B cell (primary cell): ENCODE data around the gene LAMC2. TPM values are rescaled to one million over a fixed set of nuclear protein-coding genes. Genes with fewer than 3 reads are reported as not detected.

ENCODE experiments used
- ATAC-seq: fragments of 200-7000 bp; cut with Tn5 transposase; one replicate; pipeline ENCODE4 v1.10.0; 2021; ENCODE audit warnings: low read depth, mild to moderate bottlenecking, moderate number of reproducible peaks, moderate library complexity
- CTCF ChIA-PET: fragments of 350-600 bp; sonication (Branson Sonifier 250); formaldehyde crosslinking; loops from one replicate; lab custom pipeline; 2021; ENCODE audit warnings: antibody characterized with exemption, inconsistent platforms; lab: Charles Lee
- POLR2A ChIA-PET: fragments of 350-600 bp; sonication (Branson Sonifier 250); formaldehyde crosslinking; loops from one replicate; lab custom pipeline; 2021; ENCODE audit warnings: antibody characterized with exemption; lab: Charles Lee
- DNase-seq: peaks from one replicate; pipeline ENCODE4 v3.0.0; 2013
- H2AFZ ChIP-seq: 2 replicates; pipeline ENCODE4 v1.6.1; 2012; ENCODE audit warnings: mild to moderate bottlenecking, low read depth, low read length; ENCODE audit not compliant: insufficient read depth, poor library complexity, severe bottlenecking
- H3K27ac ChIP-seq, 2 donors: 1 replicate in 1 of 2; 2 replicates in 1 of 2; pipeline ENCODE4 v1.5.1; 2012 to 2013; ENCODE audit warnings: low read length in 2 of 2, mild to moderate bottlenecking in 2 of 2, moderate library complexity in 1 of 2
- H3K27me3 ChIP-seq, 4 experiments: fragments of 200-600 bp in 1 of 4; sonication (generic) in 1 of 4; replicated peaks in 1 of 4; 1 replicate in 2 of 4; 2 replicates in 2 of 4; pipeline versions ENCODE4 v1.6.1 to v1.7.0; 2013 to 2016; ENCODE audit warnings: low read length in 3 of 4, mild to moderate bottlenecking in 2 of 4, mixed read lengths in 1 of 4, moderate library complexity in 1 of 4; ENCODE audit not compliant: insufficient read depth in 4 of 4, control insufficient read depth in 3 of 4; ENCODE audit errors: control extremely low read depth in 1 of 4
- H3K36me3 ChIP-seq, 2 experiments: replicated peaks in 1 of 2; 1 replicate in 1 of 2; 2 replicates in 1 of 2; pipeline versions ENCODE4 v1.6.1 to v1.7.1; 2013; ENCODE audit warnings: low read length in 1 of 2; ENCODE audit not compliant: insufficient read depth in 2 of 2, control insufficient read depth in 1 of 2; ENCODE audit errors: control extremely low read depth in 1 of 2, extremely low read depth in 1 of 2
- H3K4me1 ChIP-seq, 2 donors: fragments of 200-600 bp in 1 of 2; sonication (generic) in 1 of 2; 1 replicate in 1 of 2; 2 replicates in 1 of 2; pipeline versions ENCODE4 v1.5.1 to v1.6.1; 2013 to 2017; ENCODE audit warnings: low read length in 2 of 2; ENCODE audit not compliant: control insufficient read depth in 2 of 2, insufficient read depth in 2 of 2
- H3K4me2 ChIP-seq: replicated peaks from 2 replicates; pipeline ENCODE3; 2012; ENCODE audit warnings: mild to moderate bottlenecking, low read depth, low read length; ENCODE audit not compliant: poor library complexity, severe bottlenecking
- H3K4me3 ChIP-seq, 5 experiments: fragments of 200-600 bp in 1 of 5; sonication (generic) in 1 of 5; 1 replicate in 3 of 5; 2 replicates in 2 of 5; pipeline versions ENCODE4 v1.5.1 to v1.7.0; 2011 to 2016; ENCODE audit warnings: low read length in 4 of 5, mild to moderate bottlenecking in 4 of 5, low read depth in 2 of 5, control low read depth in 1 of 5, moderate library complexity in 1 of 5; ENCODE audit not compliant: insufficient read depth in 1 of 5; ENCODE audit errors: control extremely low read depth in 1 of 5, extremely low read depth in 1 of 5
- H3K79me2 ChIP-seq: fragments of 200-600 bp; sonication (generic); one replicate; pipeline ENCODE4 v1.6.0; 2016; ENCODE audit warnings: low read length; ENCODE audit not compliant: control insufficient read depth, insufficient read depth
- H3K9ac ChIP-seq: fragments of 200-600 bp; sonication (generic); 2 replicates; pipeline ENCODE4 v1.6.1; 2017; ENCODE audit warnings: mild to moderate bottlenecking, low read length, moderate library complexity
- H3K9me3 ChIP-seq, 3 donors: one replicate each; pipeline versions ENCODE4 v1.6.1 to v1.7.1; 2013; ENCODE audit warnings: low read length in 2 of 3; ENCODE audit not compliant: control insufficient read depth in 2 of 3, insufficient read depth in 1 of 3; ENCODE audit errors: control extremely low read depth in 1 of 3
- H4K20me1 ChIP-seq: 2 replicates; pipeline ENCODE4 v1.6.0; 2012; ENCODE audit warnings: mild to moderate bottlenecking, low read length; ENCODE audit not compliant: insufficient read depth, control insufficient read depth, poor library complexity, severe bottlenecking
- H3K27ac Mint-ChIP-seq: one replicate; pipeline ENCODE4 v1.8.0; 2021; ENCODE audit warnings: mixed read lengths
- H3K27me3 Mint-ChIP-seq: one replicate; pipeline ENCODE4 v1.8.0; 2021; ENCODE audit warnings: mixed read lengths
- H3K4me1 Mint-ChIP-seq: one replicate; pipeline ENCODE4 v1.8.0; 2021; ENCODE audit warnings: mixed read lengths
- H3K4me3 Mint-ChIP-seq: one replicate; pipeline ENCODE4 v1.8.0; 2021; ENCODE audit warnings: mixed read lengths
- H3K9me3 Mint-ChIP-seq: one replicate; pipeline ENCODE4 v1.8.0; 2022; ENCODE audit warnings: mixed read lengths; ENCODE audit not compliant: insufficient read depth
- EZH2 ChIP-seq: IDR thresholded peaks from 2 replicates; pipeline ENCODE4 v1.6.1; 2012; ENCODE audit warnings: borderline replicate concordance, low read depth, mild to moderate bottlenecking, moderate library complexity, low read length; ENCODE audit not compliant: insufficient read depth, poor library complexity, severe bottlenecking
- WGBS: methylation state at CpG from one replicate; pipeline ENCODE4 v1.1.5; 2013; ENCODE audit warnings: missing lambda C conversion rate; ENCODE audit not compliant: insufficient coverage; 5-methylcytosine and 5-hydroxymethylcytosine counted together
- intact Hi-C: fragments of 100-400 bp; cut with micrococcal nuclease; formaldehyde crosslinking; loops from one replicate; pipeline ENCODE4 v1.10.0; 2022
- polyA plus RNA-seq: library from polyadenylated mRNA; depleted of rRNA; stranded (reverse); fragments of >200 nt; gene quantifications from 2 replicates; pipeline ENCODE4 v1.2.3, GENCODE V29; 2012
- total RNA-seq, 2 donors: library from RNA; stranded (reverse); fragments of 120-200 nt in 1 of 2; gene quantifications; 1 replicate in 1 of 2; 2 replicates in 1 of 2; pipeline versions ENCODE4 v1.2.3 to v1.2.4, GENCODE V29; 2013 to 2022
- TF ChIP-seq, protein P1 (sequence below): fragments of 200-600 bp; IDR thresholded peaks from one replicate; pipeline ENCODE4 v1.8.0; 2022; ENCODE audit warnings: antibody characterized with exemption, mild to moderate bottlenecking

LAMC2 gene
- total and polyA plus RNA-seq, 2 donors (not counting 1 experiment from before 2014, with no cell fraction given) = not detected

DNA sequence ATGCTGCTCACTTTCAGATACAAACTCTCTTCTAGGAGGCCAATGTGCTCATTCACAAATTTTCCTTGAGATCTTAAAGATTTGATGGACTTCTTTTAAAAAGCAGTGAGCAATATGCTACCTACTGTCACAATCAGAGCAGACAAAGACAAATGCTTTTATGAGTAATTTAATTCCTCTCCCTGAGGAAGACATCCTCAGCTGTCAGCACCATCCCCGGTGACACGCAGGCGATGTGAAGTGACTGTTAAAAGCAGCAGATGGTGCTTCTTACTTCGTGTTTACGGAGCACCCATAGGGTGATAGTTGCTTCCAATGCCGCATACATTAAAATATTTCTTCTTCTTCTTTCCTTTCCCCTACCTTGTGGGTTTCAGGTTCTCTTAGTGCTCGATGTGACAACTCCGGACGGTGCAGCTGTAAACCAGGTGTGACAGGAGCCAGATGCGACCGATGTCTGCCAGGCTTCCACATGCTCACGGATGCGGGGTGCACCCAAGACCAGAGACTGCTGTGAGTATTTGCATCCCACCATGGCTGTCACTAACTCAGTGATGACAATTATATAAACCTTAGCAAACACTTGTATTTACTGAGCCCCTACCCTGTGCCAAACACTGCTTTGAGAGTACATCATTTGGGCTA is 29.1 kb downstream of the LAMC2 start:
- intact Hi-C loops = no loop called here
- POLR2A ChIA-PET = no interaction called here
- Histone ChIP-seq H3K4me3 (no peak overlapping the region), H3K27me3 (no peaks in the 10 kb centered on the region), H2AFZ (no peak overlapping the region), H3K4me2 (no peak overlapping the region), H3K9me3 (no peaks in the 10 kb centered on the region), H3K79me2 (no peaks in the 10 kb centered on the region), H3K4me1 (peaks cover 0 to 4% of the 10 kb centered on the region in 2 donors), H3K9ac (no peak overlapping the region), H4K20me1 (no peaks in the 10 kb centered on the region), H3K27ac (no peak overlapping the region), H3K36me3 (no peaks in the 10 kb centered on the region)
- H3K4me3 Mint-ChIP-seq = no peak overlapping the region
- 87% methylated on average over 7 of the region's 13 CpGs for WGBS
- H3K4me1 Mint-ChIP-seq = peaks cover 4% of the 10 kb centered on the region
- H3K27me3 Mint-ChIP-seq = peaks cover 52% of the 10 kb centered on the region
- CTCF ChIA-PET = no interaction called here
- DNase-seq (no peak), ATAC-seq (no peak)
- no peak overlapping the region for H3K27ac Mint-ChIP-seq
- TF ChIP-seq, protein P1, sequence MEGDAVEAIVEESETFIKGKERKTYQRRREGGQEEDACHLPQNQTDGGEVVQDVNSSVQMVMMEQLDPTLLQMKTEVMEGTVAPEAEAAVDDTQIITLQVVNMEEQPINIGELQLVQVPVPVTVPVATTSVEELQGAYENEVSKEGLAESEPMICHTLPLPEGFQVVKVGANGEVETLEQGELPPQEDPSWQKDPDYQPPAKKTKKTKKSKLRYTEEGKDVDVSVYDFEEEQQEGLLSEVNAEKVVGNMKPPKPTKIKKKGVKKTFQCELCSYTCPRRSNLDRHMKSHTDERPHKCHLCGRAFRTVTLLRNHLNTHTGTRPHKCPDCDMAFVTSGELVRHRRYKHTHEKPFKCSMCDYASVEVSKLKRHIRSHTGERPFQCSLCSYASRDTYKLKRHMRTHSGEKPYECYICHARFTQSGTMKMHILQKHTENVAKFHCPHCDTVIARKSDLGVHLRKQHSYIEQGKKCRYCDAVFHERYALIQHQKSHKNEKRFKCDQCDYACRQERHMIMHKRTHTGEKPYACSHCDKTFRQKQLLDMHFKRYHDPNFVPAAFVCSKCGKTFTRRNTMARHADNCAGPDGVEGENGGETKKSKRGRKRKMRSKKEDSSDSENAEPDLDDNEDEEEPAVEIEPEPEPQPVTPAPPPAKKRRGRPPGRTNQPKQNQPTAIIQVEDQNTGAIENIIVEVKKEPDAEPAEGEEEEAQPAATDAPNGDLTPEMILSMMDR = no peak
- TF ChIP-seq EZH2 = no peak
- no peaks in the 10 kb centered on the region for H3K9me3 Mint-ChIP-seq

DNA sequence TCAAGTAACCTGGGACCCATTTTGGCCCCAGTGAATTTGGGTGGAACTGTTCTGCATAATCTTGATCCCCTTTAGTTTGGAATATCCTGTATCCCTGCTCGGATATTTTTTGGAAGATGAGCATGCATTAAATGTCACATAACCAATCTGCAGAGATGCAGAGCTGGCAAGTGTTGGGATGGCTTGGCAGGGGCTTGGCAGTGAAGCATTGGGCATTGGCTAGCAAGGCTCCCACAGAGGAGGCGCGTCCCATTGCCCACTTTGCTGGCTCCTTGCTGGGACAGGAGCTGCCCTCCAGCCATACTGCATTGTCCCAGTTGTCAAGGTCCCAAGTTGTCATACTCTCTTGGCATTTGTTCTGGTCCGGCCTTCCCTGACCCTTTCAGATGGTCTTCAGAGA is 29.9 kb downstream of the LAMC2 start:
- Mint-ChIP-seq H3K4me1 (peaks cover 4% of the 10 kb centered on the region), H3K9me3 (no peaks in the 10 kb centered on the region), H3K27ac (no peak overlapping the region), H3K27me3 (peaks cover 51% of the 10 kb centered on the region), H3K4me3 (no peak overlapping the region)
- no peak overlapping the region for H2AFZ ChIP-seq
- no peaks in the 10 kb centered on the region for H3K9me3 ChIP-seq
- ATAC-seq (no peak), DNase-seq (no peak)
- ChIA-PET POLR2A (no interaction called here), CTCF (interaction anchor here (1.0 kb wide), 1 partner anchor 10 kb away, joined by 3 read pairs; no protein-coding TSS in a partner anchor)
- no peaks in the 10 kb centered on the region for H4K20me1 ChIP-seq
- H3K4me2 ChIP-seq = no peak overlapping the region
- no peaks in the 10 kb centered on the region for H3K36me3 ChIP-seq
- no peaks in the 10 kb centered on the region for H3K27me3 ChIP-seq
- no peak for TF ChIP-seq EZH2
- TF ChIP-seq, protein P1 = no peak
- intact Hi-C loops = no loop called here
- H3K4me1 ChIP-seq = peaks cover 0 to 4% of the 10 kb centered on the region in 2 donors
- no peak overlapping the region for H3K27ac ChIP-seq
- WGBS = 98% methylated on average over 4 of the region's 4 CpGs
- no peak overlapping the region for H3K9ac ChIP-seq
- no peak overlapping the region for H3K4me3 ChIP-seq
- H3K79me2 ChIP-seq = no peaks in the 10 kb centered on the region
